Neural cell (in vitro differentiated cells): Measurements from ENCODE around the gene NYAP2.

ENCODE experiments used
- EP300 ChIP-seq: fragments of 450-650 bp; conservative IDR thresholded peaks from 2 replicates; pipeline ENCODE4 v1.6.1; 2014; ENCODE audit warnings: antibody characterized with exemption, mild to moderate bottlenecking, moderate library complexity; ENCODE audit not compliant: poor library complexity, severe bottlenecking
- MXI1 ChIP-seq: fragments of 450-650 bp; conservative IDR thresholded peaks from 2 replicates; pipeline ENCODE4 v1.6.1; 2014; ENCODE audit warnings: antibody characterized with exemption, mild to moderate bottlenecking; ENCODE audit not compliant: poor library complexity, severe bottlenecking
- POLR2AphosphoS5 ChIP-seq: IDR thresholded peaks from 2 replicates; pipeline ENCODE4 v1.6.1; 2012
- SMC3 ChIP-seq: fragments of 450-650 bp; conservative IDR thresholded peaks from 2 replicates; pipeline ENCODE4 v1.6.1; 2014; ENCODE audit warnings: antibody characterized with exemption, mild to moderate bottlenecking, moderate library complexity; ENCODE audit not compliant: poor library complexity
- TAF1 ChIP-seq: IDR thresholded peaks from 2 replicates; pipeline ENCODE4 v1.6.1; 2012; ENCODE audit warnings: low read depth
- TF ChIP-seq, protein P1 (sequence below): fragments of 450-650 bp; IDR thresholded peaks from 2 replicates; pipeline ENCODE4 v1.5.1; 2014; ENCODE audit warnings: antibody characterized with exemption, mild to moderate bottlenecking, moderate library complexity; ENCODE audit not compliant: poor library complexity, severe bottlenecking

DNA sequence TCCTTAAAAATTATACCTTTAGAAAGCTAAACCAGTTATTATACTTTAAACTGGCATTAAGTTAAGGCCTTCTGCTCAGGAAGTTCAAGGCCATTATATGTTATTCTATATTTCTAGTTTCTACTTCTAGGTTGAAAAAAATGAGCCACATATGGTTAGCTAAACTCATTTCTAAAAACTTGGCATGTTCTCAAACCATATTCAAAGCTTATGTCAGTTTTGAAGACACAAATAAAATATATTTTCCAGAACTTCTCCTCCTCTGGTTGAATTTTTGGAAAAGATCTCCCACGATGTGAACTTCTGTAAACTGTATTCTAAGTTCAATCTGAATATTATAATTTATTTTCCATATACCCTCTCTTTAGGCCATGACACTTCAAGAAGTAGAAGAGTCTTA, 103.5 kb downstream of the NYAP2 start:
- TF ChIP-seq, protein P1, sequence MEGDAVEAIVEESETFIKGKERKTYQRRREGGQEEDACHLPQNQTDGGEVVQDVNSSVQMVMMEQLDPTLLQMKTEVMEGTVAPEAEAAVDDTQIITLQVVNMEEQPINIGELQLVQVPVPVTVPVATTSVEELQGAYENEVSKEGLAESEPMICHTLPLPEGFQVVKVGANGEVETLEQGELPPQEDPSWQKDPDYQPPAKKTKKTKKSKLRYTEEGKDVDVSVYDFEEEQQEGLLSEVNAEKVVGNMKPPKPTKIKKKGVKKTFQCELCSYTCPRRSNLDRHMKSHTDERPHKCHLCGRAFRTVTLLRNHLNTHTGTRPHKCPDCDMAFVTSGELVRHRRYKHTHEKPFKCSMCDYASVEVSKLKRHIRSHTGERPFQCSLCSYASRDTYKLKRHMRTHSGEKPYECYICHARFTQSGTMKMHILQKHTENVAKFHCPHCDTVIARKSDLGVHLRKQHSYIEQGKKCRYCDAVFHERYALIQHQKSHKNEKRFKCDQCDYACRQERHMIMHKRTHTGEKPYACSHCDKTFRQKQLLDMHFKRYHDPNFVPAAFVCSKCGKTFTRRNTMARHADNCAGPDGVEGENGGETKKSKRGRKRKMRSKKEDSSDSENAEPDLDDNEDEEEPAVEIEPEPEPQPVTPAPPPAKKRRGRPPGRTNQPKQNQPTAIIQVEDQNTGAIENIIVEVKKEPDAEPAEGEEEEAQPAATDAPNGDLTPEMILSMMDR = no peak
- TF ChIP-seq POLR2AphosphoS5 = no peak
- TF ChIP-seq TAF1 = no peak
- TF ChIP-seq MXI1 = no peak
- TF ChIP-seq EP300 = no peak
- TF ChIP-seq SMC3 = no peak
